Activated T-helper 1 cell treated with anti-CD3 and anti-CD28 coated beads, Interleukin-12 subunit alpha, Interleukin-12 subunit beta, Interleukin-2, Interleukin-4 antibody, amounts not matched to agents 30 ng/mL and 10 ng/mL and 1 ng/mL, durations not matched to agents 14 hours and 24 hours and 36 hours (primary cell): ENCODE results near the gene DYNC1H1. TPM values are rescaled to one million over a fixed set of nuclear protein-coding genes. Genes with fewer than 3 reads are reported as not detected.
A peak's percentile ranks its signal among the peaks of the same experiment; 100 is the strongest.

Experiments used
- DNase-seq: peaks from one replicate; pipeline ENCODE4 v3.0.0; 2021; ENCODE audit warnings: low spot score
- H3K27ac Mint-ChIP-seq: one replicate; pipeline ENCODE4 v1.8.0; 2021; ENCODE audit warnings: mild to moderate bottlenecking, mixed read lengths
- H3K27me3 Mint-ChIP-seq: one replicate; pipeline ENCODE4 v1.8.0; 2022; ENCODE audit warnings: mild to moderate bottlenecking, moderate library complexity, mixed read lengths; ENCODE audit not compliant: insufficient read depth
- H3K36me3 Mint-ChIP-seq: one replicate; pipeline ENCODE4 v1.8.0; 2021; ENCODE audit warnings: low read depth, mixed read lengths
- H3K4me1 Mint-ChIP-seq: one replicate; pipeline ENCODE4 v1.8.0; 2021; ENCODE audit warnings: low read depth, mixed read lengths
- H3K4me3 Mint-ChIP-seq: one replicate; pipeline ENCODE4 v1.8.0; 2021; ENCODE audit warnings: mild to moderate bottlenecking, moderate library complexity, mixed read lengths
- H3K9me3 Mint-ChIP-seq: one replicate; pipeline ENCODE4 v1.8.0; 2021; ENCODE audit warnings: mixed read lengths
- intact Hi-C: fragments of 100-400 bp; cut with micrococcal nuclease; formaldehyde crosslinking; loops from one replicate; pipeline ENCODE4 v1.15.1; 2024
- total RNA-seq: library from RNA; stranded (reverse); gene quantifications from 2 replicates; pipeline ENCODE4 v1.2.3, GENCODE V29; 2022

The DYNC1H1 gene
- total RNA-seq, 1 donor from 2014 or later, result 241 TPM

DNA sequence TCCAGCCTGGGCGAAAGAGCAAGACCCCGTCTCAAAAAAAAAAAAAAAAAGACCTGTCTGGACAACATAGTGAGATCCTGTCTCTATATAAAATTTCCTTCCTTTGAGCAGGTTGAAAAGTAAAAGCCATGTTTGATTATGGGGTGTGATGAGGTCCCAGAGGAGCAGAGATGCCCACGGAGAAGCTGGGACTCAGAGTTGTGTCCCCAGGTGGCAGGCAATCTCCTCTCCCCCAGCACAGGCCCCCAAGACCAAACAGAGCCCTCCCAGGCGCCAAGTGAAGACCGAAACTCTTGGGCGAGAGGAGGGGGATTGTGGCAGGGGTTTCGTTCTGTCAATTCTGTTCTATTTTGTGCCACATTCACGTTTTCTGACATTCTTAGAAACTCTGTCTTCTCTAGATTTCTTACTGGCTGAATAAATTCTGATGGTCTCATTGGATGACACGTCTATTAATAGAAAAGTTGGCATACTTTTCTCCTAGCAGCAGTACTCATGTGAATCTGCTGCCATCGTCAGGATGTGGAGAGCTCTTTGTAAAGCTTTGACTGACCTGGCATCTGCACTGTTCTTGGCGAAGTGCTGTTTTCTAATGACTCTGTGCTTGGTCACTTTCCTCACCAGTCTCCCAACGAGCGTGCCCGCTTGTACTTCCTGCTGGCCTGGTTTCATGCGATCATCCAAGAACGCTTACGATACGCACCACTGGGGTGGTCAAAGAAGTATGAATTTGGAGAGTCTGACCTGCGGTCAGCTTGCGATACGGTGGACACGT is 79.1 kb downstream of the DYNC1H1 start:
- H3K4me1 Mint-ChIP-seq, result no peaks in the 10 kb centered on the region
- no peaks in the 10 kb centered on the region for H3K27me3 Mint-ChIP-seq
- peaks cover 65% of the 10 kb centered on the region for H3K36me3 Mint-ChIP-seq
- no peak overlapping the region for H3K27ac Mint-ChIP-seq
- no peak for DNase-seq
- intact Hi-C loops, result no loop called here
- H3K9me3 Mint-ChIP-seq, result no peaks in the 10 kb centered on the region
- H3K4me3 Mint-ChIP-seq, result no peak overlapping the region

DNA sequence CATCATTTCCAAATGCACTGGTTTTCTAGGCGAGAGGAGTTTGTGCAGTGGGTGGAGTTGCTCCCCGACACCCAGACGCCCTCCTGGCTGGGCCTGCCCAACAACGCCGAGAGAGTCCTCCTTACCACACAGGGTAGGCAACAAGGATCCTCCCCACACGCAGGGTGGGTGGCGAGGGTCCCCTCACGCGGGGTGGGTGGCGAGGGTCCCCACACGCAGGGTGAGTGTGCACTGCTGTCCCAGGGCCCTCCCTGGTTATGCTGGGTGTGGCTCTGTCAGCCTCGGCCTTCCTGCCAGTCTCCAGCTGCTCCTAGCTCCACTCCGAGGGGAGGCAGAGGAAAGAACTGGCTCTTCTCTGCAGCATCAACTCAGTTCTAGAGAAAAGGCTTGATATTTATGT is 80.2 kb downstream of the DYNC1H1 start:
- H3K36me3 Mint-ChIP-seq, result peaks cover 64% of the 10 kb centered on the region
- no peak overlapping the region for H3K4me3 Mint-ChIP-seq
- intact Hi-C loops, result no loop called here
- no peak for DNase-seq
- no peaks in the 10 kb centered on the region for H3K9me3 Mint-ChIP-seq
- no peaks in the 10 kb centered on the region for H3K4me1 Mint-ChIP-seq
- no peaks in the 10 kb centered on the region for H3K27me3 Mint-ChIP-seq
- no peak overlapping the region for H3K27ac Mint-ChIP-seq

DNA sequence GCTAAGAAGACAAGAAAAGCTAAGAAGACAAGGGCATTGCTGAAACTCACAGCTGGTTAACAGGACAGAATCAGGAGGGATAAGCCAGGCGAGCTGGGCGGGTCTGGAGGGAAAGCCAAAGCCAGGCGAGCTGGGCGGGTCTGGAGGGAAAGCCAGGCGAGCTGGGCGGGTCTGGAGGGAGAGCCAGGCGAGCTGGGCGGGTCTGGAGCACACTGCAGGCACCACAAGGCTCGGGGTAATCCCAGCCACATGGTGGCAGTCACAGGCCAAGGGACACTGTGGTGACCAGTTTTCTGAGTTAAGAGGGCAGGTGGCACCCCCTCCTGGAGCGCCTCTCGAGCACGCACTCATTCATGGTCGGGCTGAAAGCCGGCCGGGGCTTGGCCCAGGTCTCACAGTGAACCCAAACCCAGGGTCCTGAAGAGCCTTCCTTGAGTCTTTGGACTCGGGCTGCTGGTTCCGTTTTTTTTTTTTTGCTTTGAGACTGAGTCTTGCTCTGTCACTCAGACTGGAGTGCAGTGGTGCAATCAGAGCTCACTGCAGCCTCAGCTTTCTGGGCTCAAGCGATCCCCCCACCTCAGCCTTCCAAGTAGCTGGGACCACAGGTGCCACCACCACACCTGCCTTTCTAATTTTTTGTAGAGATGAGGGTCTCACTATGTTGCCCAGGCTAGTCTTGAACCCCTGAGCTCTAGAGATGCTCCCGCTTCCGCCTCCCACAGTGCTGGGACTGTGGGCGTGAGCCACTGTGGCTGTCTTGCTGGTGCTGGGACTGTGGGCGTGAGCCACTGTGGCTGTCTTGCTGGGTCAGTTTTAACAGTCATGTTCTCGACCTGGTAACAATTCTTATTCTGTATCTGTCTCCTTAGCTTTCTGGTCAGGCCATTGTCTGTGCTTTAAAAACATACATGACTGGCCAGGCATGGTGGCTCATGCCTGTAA is 82.2 kb downstream of the DYNC1H1 start:
- no peak overlapping the region for H3K4me3 Mint-ChIP-seq
- H3K4me1 Mint-ChIP-seq, result no peaks in the 10 kb centered on the region
- H3K27ac Mint-ChIP-seq, result peak overlapping the region; percentile 44
- DNase-seq, result no peak
- H3K36me3 Mint-ChIP-seq, result peaks cover 58% of the 10 kb centered on the region
- intact Hi-C loops, result no loop called here
- no peaks in the 10 kb centered on the region for H3K27me3 Mint-ChIP-seq
- H3K9me3 Mint-ChIP-seq, result no peaks in the 10 kb centered on the region

DNA sequence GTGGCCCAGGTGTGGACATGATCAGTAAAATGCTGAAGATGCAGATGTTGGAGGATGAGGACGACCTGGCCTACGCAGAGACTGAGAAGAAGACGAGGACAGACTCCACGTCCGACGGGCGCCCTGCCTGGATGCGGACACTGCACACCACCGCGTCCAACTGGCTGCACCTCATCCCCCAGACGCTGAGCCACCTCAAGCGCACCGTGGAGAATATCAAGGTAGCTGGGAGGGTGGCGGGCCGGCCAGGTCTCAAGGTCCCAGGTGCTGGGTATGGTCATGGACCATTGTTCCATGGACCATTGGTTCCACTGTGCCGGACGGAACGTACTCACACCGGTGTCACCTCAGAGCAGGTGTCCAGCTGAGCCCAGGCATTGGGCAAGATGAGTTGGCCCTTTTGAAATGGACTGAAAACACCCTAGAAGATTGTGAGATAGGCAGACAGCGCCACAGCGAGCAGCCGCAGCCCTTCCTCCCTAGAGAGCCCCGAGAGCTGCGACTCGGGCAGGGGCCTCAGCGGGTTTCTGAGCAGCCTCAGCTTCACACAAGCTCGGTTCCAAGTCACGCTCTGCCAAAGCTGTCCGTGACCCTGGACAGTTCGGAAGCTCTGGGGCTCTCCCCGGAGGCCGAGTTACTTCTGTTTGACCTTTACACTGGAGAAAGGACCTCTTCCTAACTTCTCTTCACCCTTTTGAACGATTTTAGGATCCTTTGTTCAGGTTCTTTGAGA is 83.6 kb downstream of the DYNC1H1 start:
- peaks cover 51% of the 10 kb centered on the region for H3K36me3 Mint-ChIP-seq
- H3K27me3 Mint-ChIP-seq, result no peaks in the 10 kb centered on the region
- H3K9me3 Mint-ChIP-seq, result no peaks in the 10 kb centered on the region
- H3K27ac Mint-ChIP-seq, result no peak overlapping the region
- no peak overlapping the region for H3K4me3 Mint-ChIP-seq
- DNase-seq, result no peak
- intact Hi-C loops, result no loop called here
- no peaks in the 10 kb centered on the region for H3K4me1 Mint-ChIP-seq

DNA sequence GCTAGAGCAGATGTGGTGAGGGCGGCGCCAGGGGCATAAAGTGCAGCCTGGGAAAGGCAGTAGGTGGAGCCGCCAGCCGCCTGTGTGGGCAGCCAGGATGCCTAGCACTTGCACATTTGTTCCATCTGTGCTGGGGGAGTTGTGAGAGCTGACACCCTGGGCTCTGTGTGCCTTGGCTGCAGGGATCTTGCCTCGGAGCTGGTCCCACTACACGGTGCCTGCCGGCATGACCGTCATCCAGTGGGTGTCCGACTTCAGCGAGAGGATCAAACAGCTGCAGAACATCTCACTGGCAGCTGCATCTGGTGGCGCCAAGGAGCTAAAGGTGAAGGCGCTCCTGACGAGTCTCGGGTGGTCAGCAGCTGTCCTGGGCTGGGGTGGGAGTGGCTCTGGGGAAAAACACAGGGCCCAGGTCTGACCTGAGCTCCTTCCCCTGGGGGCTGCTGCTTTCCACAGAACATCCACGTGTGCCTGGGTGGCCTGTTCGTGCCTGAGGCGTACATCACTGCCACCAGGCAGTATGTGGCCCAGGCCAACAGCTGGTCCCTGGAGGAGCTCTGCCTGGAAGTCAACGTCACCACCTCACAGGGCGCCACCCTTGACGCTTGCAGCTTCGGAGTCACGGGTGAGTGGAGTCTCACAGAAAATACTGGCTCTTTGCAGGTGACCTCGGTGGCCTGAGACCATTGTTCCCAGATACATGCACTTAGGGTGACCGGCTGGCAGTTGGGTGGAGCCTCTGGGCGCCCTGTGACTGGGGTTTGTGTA is 85.1 kb downstream of the DYNC1H1 start:
- H3K27ac Mint-ChIP-seq, result no peak overlapping the region
- H3K27me3 Mint-ChIP-seq, result no peaks in the 10 kb centered on the region
- H3K9me3 Mint-ChIP-seq, result no peaks in the 10 kb centered on the region
- H3K4me1 Mint-ChIP-seq, result no peaks in the 10 kb centered on the region
- no peak overlapping the region for H3K4me3 Mint-ChIP-seq
- H3K36me3 Mint-ChIP-seq, result peaks cover 41% of the 10 kb centered on the region
- DNase-seq, result no peak
- intact Hi-C loops, result no loop called here

DNA sequence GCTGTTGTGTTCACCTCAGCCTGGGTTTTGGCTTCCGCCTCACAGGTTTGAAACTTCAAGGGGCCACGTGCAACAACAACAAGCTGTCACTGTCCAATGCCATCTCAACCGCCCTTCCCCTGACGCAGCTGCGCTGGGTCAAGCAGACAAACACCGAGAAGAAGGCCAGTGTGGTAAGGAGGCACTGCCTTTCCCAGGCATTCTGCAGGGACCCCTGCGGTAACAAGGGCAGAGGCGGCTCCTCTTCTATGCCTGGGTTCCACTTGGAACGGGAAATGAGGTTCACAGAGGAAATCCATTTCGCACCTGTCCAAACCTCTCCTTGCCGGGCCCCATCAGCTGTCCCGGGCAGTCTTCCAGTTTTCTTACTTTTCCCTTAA is 85.6 kb downstream of the DYNC1H1 start:
- Mint-ChIP-seq H3K27ac (no peak overlapping the region), H3K9me3 (no peaks in the 10 kb centered on the region), H3K4me1 (no peaks in the 10 kb centered on the region), H3K36me3 (peaks cover 38% of the 10 kb centered on the region), H3K4me3 (no peak overlapping the region), H3K27me3 (no peaks in the 10 kb centered on the region)
- DNase-seq, result no peak
- intact Hi-C loops, result no loop called here

DNA sequence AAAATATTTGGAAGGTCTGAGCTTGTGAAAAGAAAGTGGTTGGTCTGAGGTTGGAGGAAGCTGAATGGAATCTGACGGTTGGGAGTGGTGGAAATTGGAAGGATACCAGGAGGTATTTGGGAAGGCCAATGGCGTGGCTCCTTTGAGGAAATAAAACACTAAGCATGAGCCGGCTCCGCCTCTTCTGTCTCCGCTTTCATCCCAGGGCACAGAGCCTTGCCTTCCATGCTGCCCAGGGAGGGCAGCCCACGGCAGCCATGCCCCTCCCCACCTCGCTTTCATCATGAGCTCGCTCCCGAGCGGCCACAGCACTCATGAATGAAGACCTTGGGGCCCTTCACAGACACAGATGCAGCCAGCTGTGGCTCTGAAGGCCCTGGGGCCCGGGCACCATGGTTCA is 86.3 kb downstream of the DYNC1H1 start:
- intact Hi-C loops, result no loop called here
- peaks cover 36% of the 10 kb centered on the region for H3K36me3 Mint-ChIP-seq
- no peaks in the 10 kb centered on the region for H3K9me3 Mint-ChIP-seq
- H3K27me3 Mint-ChIP-seq, result no peaks in the 10 kb centered on the region
- no peak overlapping the region for H3K27ac Mint-ChIP-seq
- no peak for DNase-seq
- no peaks in the 10 kb centered on the region for H3K4me1 Mint-ChIP-seq
- no peak overlapping the region for H3K4me3 Mint-ChIP-seq

DNA sequence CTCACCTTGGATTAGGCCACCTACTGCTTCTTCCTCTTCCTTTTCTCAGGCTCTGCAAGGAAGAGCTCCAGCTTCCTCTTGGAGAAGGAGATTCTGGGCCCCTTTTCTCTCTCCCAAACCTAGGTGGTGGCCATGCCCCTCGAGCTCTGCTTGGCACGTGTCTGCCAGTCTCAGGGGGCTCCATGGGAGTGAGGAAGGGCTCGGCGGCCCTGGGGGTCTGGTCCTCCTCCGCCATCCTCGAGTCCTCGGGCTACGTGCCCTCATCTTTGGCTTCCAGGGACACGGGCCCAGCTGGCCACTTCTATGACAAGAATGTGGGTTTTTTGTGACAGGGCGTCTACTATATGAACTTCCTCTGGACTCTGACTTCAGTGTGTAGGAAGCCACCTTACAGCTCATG is 88.1 kb downstream of the DYNC1H1 start:
- peaks cover 6% of the 10 kb centered on the region for H3K4me1 Mint-ChIP-seq
- no peak for DNase-seq
- H3K27ac Mint-ChIP-seq, result no peak overlapping the region
- intact Hi-C loops, result no loop called here
- no peaks in the 10 kb centered on the region for H3K27me3 Mint-ChIP-seq
- no peaks in the 10 kb centered on the region for H3K9me3 Mint-ChIP-seq
- peaks cover 36% of the 10 kb centered on the region for H3K36me3 Mint-ChIP-seq
- H3K4me3 Mint-ChIP-seq, result no peak overlapping the region

DNA sequence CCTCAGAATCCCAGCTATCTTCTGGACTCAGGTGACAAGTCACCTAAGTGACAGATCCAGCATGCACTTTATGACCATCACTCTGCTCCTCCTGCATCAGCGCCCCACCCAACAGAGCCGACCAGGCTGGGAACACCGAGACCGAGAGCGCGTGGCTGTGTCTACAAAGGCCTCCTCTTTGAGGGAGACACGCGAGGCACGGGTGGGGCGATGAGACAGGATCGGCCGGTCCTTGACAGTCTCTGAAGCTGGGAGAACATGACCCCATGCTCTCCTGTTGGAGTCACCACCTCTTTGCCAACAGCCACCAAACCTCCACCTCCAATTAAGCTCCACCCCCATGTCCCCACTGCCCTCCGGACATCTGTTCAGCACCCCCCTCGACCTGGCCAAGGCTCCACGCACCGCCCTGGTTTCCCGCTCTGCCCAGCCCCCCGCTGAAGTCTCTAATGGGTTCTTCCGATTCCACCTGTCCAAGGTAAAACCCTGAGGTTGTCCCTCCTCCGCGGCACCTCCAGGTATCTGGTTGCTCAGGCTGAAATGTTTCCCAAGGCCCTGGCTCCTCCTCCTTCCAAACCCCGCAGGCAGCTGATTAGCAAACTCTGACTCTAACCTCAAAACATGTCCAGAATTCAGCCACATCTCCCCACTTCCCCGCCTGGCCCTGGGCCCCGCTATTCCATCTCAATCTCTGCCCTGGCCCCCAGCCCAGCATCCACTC is 91.0 kb downstream of the DYNC1H1 start:
- H3K27me3 Mint-ChIP-seq, result no peaks in the 10 kb centered on the region
- H3K4me1 Mint-ChIP-seq, result peaks cover 10% of the 10 kb centered on the region
- intact Hi-C loops, result no loop called here
- no peak overlapping the region for H3K4me3 Mint-ChIP-seq
- no peak for DNase-seq
- no peaks in the 10 kb centered on the region for H3K9me3 Mint-ChIP-seq
- H3K27ac Mint-ChIP-seq, result peak overlapping the region; percentile 11
- peaks cover 14% of the 10 kb centered on the region for H3K36me3 Mint-ChIP-seq

DNA sequence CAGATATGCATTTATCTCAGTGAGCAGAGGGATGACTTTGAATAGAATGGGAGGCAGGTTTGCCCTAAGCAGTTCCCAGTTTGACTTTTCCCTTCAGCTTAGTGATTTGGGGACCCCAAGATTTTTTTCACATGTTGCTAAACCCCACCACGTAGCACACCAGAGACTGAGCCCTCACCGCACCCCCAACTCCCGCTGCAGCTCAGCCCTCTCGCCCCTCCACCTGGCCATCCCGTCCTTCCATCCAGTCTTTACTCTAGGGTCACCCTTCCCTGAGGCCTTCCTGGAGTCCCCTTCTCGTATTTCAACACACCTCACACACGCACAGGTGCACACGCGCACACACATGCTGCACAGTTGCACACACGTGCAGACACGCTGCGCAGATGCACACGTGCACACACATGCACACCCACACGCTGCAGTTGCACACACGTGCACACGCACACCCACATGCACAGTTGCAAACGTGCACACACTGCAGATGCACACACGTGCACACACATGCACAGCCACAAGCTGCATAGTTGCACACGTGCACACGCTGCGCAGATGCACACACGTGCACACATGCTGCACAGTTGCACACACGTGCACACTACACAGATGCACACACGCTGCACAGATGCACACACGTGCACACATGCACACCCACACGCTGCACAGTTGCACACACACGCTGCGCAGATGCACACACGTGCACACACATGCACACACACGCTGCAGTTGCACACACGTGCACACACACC is 92.5 kb downstream of the DYNC1H1 start:
- no peaks in the 10 kb centered on the region for H3K9me3 Mint-ChIP-seq
- H3K27ac Mint-ChIP-seq, result peak overlapping the region; percentile 44
- intact Hi-C loops, result no loop called here
- peaks cover 10% of the 10 kb centered on the region for H3K36me3 Mint-ChIP-seq
- peaks cover 1% of the 10 kb centered on the region for H3K27me3 Mint-ChIP-seq
- DNase-seq, result no peak
- H3K4me1 Mint-ChIP-seq, result peaks cover 10% of the 10 kb centered on the region
- H3K4me3 Mint-ChIP-seq, result no peak overlapping the region

DNA sequence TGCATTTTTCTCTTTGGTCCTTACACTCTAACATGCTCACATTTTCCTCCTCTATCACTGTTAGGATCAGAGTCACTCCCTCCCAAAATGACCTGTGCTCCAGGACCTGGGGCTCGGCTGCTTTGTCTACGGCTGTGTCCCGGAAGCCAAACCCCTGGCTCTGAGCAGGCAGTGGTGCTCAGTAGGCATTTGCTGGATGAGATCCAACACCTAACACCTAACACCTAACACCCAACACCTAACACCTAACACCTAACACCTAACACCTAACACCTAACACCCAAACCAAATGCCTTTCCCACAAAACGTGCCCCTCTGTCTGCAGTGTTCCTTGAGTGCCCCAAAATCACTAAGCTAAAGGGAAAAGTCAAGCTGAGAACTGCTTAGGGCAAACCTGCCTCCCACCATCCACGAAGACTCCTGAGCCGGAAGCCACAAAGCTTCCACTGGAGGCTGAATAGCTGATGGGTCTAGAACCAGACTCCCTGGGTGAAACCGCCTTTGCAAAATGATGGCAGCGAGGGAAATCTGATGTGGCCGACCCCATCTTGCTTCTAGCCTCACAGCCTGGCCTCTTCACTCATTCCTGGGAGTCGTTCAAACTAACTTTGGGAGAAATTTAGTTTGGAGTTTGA is 93.2 kb downstream of the DYNC1H1 start:
- no peak overlapping the region for H3K4me3 Mint-ChIP-seq

More for the DNA sequence above, 93.2 kb downstream of the DYNC1H1 start:
- Mint-ChIP-seq H3K4me1 (peaks cover 10% of the 10 kb centered on the region), H3K36me3 (peaks cover 8% of the 10 kb centered on the region), H3K9me3 (no peaks in the 10 kb centered on the region), H3K27ac (peak overlapping the region; percentile 54), H3K27me3 (peaks cover 3% of the 10 kb centered on the region)
- no peak for DNase-seq
- intact Hi-C loops, result no loop called here
